GM13976 (cell line): ENCODE measurements around the gene MAP2K4.

Source experiments
- DNase-seq: peaks from one replicate; pipeline ENCODE4 v3.0.0; 2012; ENCODE audit warnings: low spot score
- CTCF ChIP-seq: IDR thresholded peaks from 2 replicates; pipeline ENCODE4 v1.5.1; 2012; ENCODE audit warnings: borderline replicate concordance, mild to moderate bottlenecking; ENCODE audit not compliant: insufficient read depth; ENCODE audit errors: extremely low read depth, missing control alignments, control extremely low read depth
- in situ Hi-C: fragments of 300-500 bp; cut with MboI; formaldehyde crosslinking; loops from one replicate; pipeline ENCODE4 v1.12.0; 2022; ENCODE audit warnings: low sequenced_read_pairs, mixed read lengths, inconsistent platforms; ENCODE audit not compliant: unreplicated experiment

The MAP2K4 gene

DNA sequence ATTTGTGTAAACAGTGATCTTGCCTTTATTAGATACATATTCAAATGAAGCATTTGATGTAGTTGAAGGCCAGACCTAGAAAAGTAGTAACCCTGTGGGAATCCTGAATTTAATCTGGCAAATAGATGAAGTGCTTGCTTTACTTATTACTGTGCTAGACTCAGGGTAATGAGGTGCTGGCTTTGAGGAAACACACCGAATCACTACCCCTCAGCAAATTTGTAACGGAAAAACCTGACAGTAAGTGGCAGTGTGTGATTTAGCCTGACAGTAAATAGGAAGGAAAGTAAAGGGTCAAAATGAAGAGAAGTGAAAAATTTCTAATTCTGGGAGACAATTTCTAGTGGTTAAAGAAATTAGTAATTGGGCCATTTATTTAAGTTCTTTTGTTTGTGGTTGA, 90.2 kb downstream of the MAP2K4 start:
- in situ Hi-C loops, result no loop called here
- DNase-seq, result no peak
- no peak for TF ChIP-seq CTCF

GRCh38 chr17:12113156-12113555, 92.5 kb downstream of the MAP2K4 start:
- DNase-seq, result no peak
- TF ChIP-seq CTCF, result no peak
- in situ Hi-C loops, result no loop called here

DNA sequence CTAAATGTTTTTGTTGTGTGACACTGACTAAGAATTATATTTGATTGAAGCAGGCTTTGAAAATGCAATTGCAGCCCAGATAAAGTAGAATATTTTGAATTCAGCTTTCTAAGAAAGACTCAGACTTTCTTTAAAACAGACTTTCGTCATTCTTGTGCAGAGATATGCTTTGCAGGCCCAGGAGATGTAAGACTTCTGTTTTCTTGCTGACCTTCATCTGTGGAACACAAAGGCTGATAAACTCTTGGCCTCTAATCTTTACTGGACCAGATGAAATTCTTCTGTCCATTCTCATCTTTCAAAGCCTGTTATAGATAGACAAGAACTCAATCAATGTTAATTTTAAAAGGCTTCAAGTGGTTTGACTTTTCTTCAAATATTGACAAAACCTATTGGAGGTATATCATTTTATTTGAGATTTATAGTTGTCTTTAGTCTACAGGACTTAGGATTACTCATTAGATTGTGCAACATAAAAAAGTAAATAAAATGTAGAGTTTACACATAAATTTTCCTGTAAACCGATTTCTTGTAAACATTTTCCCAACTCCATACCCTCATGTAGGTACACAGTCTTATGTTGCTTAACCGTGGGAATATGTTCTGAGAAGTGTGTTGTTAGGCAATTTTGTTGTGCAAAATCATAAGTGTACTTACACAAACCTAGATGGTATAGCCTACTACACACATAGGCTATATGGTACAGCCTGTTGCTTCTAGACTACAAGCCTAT, 94.2 kb downstream of the MAP2K4 start:
- TF ChIP-seq CTCF, result no peak
- in situ Hi-C loops, result no loop called here

DNA sequence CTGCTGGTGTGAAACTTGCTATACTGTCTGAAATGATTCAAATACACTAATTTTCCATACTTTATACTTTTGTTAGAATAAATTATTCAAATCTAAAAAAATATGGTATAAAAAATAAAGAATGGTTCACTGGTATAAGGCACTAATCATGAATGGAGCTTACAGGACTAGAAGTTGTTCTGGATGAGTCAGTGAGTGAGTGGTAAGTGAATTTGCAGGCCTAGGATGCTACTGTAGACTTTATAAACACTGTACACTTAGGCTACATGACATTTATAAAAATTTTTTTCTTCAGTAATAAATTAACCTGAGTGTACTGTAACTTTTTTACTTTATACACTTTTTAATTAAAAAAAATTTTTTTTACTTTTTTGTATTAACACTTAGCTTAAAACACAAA, 95.5 kb downstream of the MAP2K4 start:
- no peak for TF ChIP-seq CTCF
- DNase-seq, result no peak
- in situ Hi-C loops, result no loop called here

More for the DNA sequence above, 94.2 kb downstream of the MAP2K4 start:
- DNase-seq, result no peak

GRCh38 chr17:12118617-12119016, 97.9 kb downstream of the MAP2K4 start:
- in situ Hi-C loops, result no loop called here
- DNase-seq, result no peak
- TF ChIP-seq CTCF, result no peak

GRCh38 chr17:12122075-12122474, 101.4 kb downstream of the MAP2K4 start:
- DNase-seq, result no peak
- in situ Hi-C loops, result no loop called here
- no peak for TF ChIP-seq CTCF
